Measurements from ENCODE around the gene ANKRD10. TPM values are rescaled to one million over a fixed set of nuclear protein-coding genes. Genes with fewer than 3 reads are reported as not detected.
A peak's percentile ranks its signal among the peaks of the same experiment; 100 is the strongest.

ANKRD10 gene
- total RNA-seq, 4 donors from 2014 or later = 128 to 268 (median 235) TPM

GRCh38 chr13:110832531-110832930, 82.3 kb downstream of the ANKRD10 start:
- DNase-seq = peak in 1 of 2 donors; percentile 46
- TF ChIP-seq POLR2A (IDR thresholded peaks at IDR 0.05) (no peak), CTCF (IDR thresholded peaks at IDR 0.05) (no peak)
- Histone ChIP-seq H3K9me3 (no peaks in the 10 kb centered on the region), H3K4me3 (no peak overlapping the region), H3K36me3 (no peaks in the 10 kb centered on the region), H3K4me1 (no peaks in the 10 kb centered on the region), H3K27ac (no peak overlapping the region), H3K27me3 (no peaks in the 10 kb centered on the region)
- intact Hi-C loops (cut with DNase I; ENCODE audit: low total_unique reads) = no loop called here

- no peak overlapping the region for H3K4me3 ChIP-seq
- no peak for DNase-seq
- no peaks in the 10 kb centered on the region for H3K4me1 ChIP-seq
- no peaks in the 10 kb centered on the region for H3K36me3 ChIP-seq
- H3K9me3 ChIP-seq = no peaks in the 10 kb centered on the region
- TF ChIP-seq POLR2A (IDR thresholded peaks at IDR 0.05) (no peak), CTCF (IDR thresholded peaks at IDR 0.05) (no peak)
- no peak overlapping the region for H3K27ac ChIP-seq
- H3K27me3 ChIP-seq = no peaks in the 10 kb centered on the region
- intact Hi-C loops (cut with DNase I; ENCODE audit: low total_unique reads) = no loop called here
These were observed 82.7 kb downstream of the ANKRD10 start for GRCh38 chr13:110832205-110832479.

GRCh38 chr13:110831437-110832204, 83.2 kb downstream of the ANKRD10 start:
- no peak for DNase-seq
- intact Hi-C loops (cut with DNase I; ENCODE audit: low total_unique reads) = no loop called here
- H3K4me1 ChIP-seq = no peaks in the 10 kb centered on the region
- H3K4me3 ChIP-seq = no peak overlapping the region
- H3K27ac ChIP-seq = no peak overlapping the region
- H3K27me3 ChIP-seq = no peaks in the 10 kb centered on the region
- no peaks in the 10 kb centered on the region for H3K9me3 ChIP-seq
- TF ChIP-seq CTCF (IDR thresholded peaks at IDR 0.05) = no peak
- TF ChIP-seq POLR2A (IDR thresholded peaks at IDR 0.05) = no peak
- no peaks in the 10 kb centered on the region for H3K36me3 ChIP-seq

GRCh38 chr13:110830800-110831371, 84.0 kb downstream of the ANKRD10 start:
- Histone ChIP-seq H3K36me3 (no peaks in the 10 kb centered on the region), H3K27me3 (no peaks in the 10 kb centered on the region), H3K9me3 (no peaks in the 10 kb centered on the region), H3K4me1 (no peaks in the 10 kb centered on the region), H3K27ac (no peak overlapping the region), H3K4me3 (no peak overlapping the region)
- no peak for DNase-seq
- TF ChIP-seq POLR2A (IDR thresholded peaks at IDR 0.05) = no peak
- no peak for TF ChIP-seq CTCF (IDR thresholded peaks at IDR 0.05)
- intact Hi-C loops (cut with DNase I; ENCODE audit: low total_unique reads) = no loop called here

- TF ChIP-seq POLR2A (IDR thresholded peaks at IDR 0.05) = no peak
- TF ChIP-seq CTCF (IDR thresholded peaks at IDR 0.05) = no peak
- intact Hi-C loops (cut with DNase I; ENCODE audit: low total_unique reads) = no loop called here
- Histone ChIP-seq H3K36me3 (no peaks in the 10 kb centered on the region), H3K4me1 (no peaks in the 10 kb centered on the region), H3K9me3 (no peaks in the 10 kb centered on the region), H3K27me3 (no peaks in the 10 kb centered on the region), H3K4me3 (no peak overlapping the region), H3K27ac (no peak overlapping the region)
- no peak for DNase-seq
These were observed 84.5 kb downstream of the ANKRD10 start for GRCh38 chr13:110830331-110830730.
